ENCODE data around the gene GNAT3.

Gene GNAT3

DNA sequence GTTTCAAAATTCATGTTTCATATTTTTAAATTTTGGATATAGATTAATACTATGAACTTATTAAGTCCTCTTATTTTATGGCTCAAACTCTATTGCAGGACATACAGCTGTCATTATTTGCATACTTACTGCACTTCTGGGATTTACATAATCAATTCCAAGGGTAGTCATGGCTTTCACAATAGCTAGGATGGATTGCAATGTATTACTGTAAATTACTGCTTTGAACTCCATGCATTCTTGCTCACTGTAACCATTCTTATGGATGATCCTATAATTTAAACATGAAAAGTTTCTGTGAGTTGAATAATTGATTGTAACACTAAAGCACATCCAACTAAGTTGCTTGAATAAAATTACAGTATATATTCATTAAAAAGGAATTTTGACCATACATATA, 23.5 kb downstream of the GNAT3 start:
- no peak overlapping the region for H3K27ac ChIP-seq (ENCODE audit: insufficient read depth, low read length, poor library complexity, severe bottlenecking)
- no peaks in the 10 kb centered on the region for H3K36me3 ChIP-seq (ENCODE audit: control insufficient read depth, insufficient read depth, low read length)

DNA sequence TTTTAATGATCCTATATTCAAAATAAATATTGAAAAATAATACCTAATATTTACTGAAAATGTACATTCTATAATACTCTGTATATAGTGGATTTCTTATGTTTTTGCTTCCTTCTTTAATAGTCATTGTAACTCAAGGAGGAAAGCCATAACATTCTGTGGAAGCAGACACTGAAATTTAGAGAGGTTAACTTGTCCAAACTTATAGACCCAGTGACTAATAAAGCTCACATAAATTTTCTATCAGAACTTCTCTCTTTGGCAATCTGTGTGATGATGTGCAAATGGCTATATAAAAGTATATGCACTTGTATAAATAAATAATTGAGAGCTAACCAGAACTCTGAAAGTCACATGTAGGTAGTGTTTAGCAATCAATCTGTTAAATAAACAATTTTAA, 26.1 kb downstream of the GNAT3 start:
- DNase-seq, result no peak
- Histone ChIP-seq H3K27me3 (replicated peaks; ENCODE audit: control insufficient read depth, insufficient read depth, low read length, poor library complexity, severe bottlenecking) (no peaks in the 10 kb centered on the region), H3K4me1 (ENCODE audit: control insufficient read depth, insufficient read depth, low read length, poor library complexity, severe bottlenecking) (no peaks in the 10 kb centered on the region), H3K4me3 (ENCODE audit: insufficient read depth, low read depth, low read length, poor library complexity, severe bottlenecking) (no peak overlapping the region), H3K27ac (ENCODE audit: insufficient read depth, low read length, poor library complexity, severe bottlenecking) (no peak overlapping the region), H3K9me3 (ENCODE audit: control insufficient read depth, low read length) (no peaks in the 10 kb centered on the region), H3K36me3 (ENCODE audit: control insufficient read depth, insufficient read depth, low read length) (no peaks in the 10 kb centered on the region)

More for the DNA sequence above, 23.5 kb downstream of the GNAT3 start:
- Histone ChIP-seq H3K27me3 (replicated peaks; ENCODE audit: control insufficient read depth, insufficient read depth, low read length, poor library complexity, severe bottlenecking) (no peaks in the 10 kb centered on the region), H3K9me3 (ENCODE audit: control insufficient read depth, low read length) (no peaks in the 10 kb centered on the region), H3K4me1 (ENCODE audit: control insufficient read depth, insufficient read depth, low read length, poor library complexity, severe bottlenecking) (no peaks in the 10 kb centered on the region), H3K4me3 (ENCODE audit: insufficient read depth, low read depth, low read length, poor library complexity, severe bottlenecking) (no peak overlapping the region)
- no peak for DNase-seq

DNA sequence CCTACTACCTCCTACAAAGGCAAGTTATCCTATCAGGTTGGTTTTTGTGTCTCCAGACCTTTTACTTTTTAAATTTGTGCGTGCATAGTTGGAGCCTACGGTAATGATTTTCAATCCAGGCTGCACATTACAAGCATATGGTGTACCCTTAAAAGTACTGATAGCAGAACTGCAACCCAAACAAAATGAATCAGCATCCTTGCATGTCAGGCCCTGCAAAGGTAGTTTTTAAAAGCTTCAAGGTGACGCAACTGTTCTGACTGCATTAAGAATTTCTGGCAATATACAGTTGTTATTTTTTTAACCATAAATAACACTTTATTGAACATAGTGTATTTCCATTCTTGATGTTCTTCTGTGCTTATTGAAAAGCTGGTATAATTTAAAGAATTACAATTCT, 28.9 kb downstream of the GNAT3 start:
- Histone ChIP-seq H3K4me1 (ENCODE audit: control insufficient read depth, insufficient read depth, low read length, poor library complexity, severe bottlenecking) (no peaks in the 10 kb centered on the region), H3K27ac (ENCODE audit: insufficient read depth, low read length, poor library complexity, severe bottlenecking) (no peak overlapping the region), H3K27me3 (replicated peaks; ENCODE audit: control insufficient read depth, insufficient read depth, low read length, poor library complexity, severe bottlenecking) (no peaks in the 10 kb centered on the region), H3K36me3 (ENCODE audit: control insufficient read depth, insufficient read depth, low read length) (no peaks in the 10 kb centered on the region), H3K9me3 (ENCODE audit: control insufficient read depth, low read length) (no peaks in the 10 kb centered on the region), H3K4me3 (ENCODE audit: insufficient read depth, low read depth, low read length, poor library complexity, severe bottlenecking) (no peak overlapping the region)
- DNase-seq, result no peak

DNA sequence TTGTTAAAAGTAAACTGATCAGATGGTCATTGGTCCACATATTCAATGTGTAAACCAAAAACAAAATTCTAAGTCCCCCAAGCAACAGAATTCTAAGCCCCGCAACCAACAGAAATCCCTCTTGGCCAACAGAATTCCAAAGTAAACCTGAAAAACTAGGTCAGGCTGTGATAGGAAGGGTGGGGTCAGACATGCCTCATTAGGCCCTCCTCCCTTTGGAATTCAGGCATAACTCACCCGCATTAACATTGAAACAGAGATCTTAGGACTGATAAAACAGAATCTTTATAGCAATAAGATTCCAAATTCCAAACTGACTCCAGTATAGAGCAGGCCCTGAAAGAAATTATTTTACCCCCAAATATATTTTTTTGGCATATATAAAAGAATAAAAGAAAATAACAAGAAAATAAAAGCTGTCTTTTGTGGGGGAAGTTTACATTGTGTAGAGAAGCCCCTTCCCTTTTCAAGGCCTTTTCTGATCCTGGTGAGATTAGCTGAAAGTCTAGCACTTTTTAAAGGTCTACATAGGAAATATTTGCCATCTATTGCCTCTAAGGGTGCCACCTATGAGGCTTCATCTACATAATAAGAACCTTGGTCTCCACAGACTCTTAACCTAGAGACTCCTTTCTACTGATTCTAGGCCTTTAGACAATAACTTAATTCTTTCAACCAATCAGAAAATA, 30.5 kb downstream of the GNAT3 start:
- no peak overlapping the region for H3K27ac ChIP-seq (ENCODE audit: insufficient read depth, low read length, poor library complexity, severe bottlenecking)

DNA sequence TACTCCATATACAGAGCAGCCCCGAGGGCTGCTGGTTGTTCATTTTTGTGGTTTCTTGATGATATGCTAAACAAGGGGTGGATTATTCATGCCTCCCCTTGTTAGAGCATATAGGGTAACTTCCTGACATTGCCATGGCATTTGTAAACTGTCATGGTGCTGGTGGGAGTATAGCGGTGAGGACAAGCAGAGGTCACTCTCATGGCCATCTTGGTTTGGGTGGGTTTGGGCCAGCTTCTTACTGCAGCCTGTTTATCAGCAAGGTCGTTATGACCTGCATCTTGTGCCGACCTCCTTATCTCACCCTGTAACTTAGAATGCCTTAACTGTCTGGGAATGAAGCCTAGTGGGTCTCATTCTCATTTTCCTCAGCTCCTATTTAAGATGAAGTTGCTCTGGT, 31.3 kb downstream of the GNAT3 start:
- H3K27me3 ChIP-seq (replicated peaks; ENCODE audit: control insufficient read depth, insufficient read depth, low read length, poor library complexity, severe bottlenecking), result no peaks in the 10 kb centered on the region
- H3K4me3 ChIP-seq (ENCODE audit: insufficient read depth, low read depth, low read length, poor library complexity, severe bottlenecking), result no peak overlapping the region
- H3K4me1 ChIP-seq (ENCODE audit: control insufficient read depth, insufficient read depth, low read length, poor library complexity, severe bottlenecking), result no peaks in the 10 kb centered on the region
- H3K36me3 ChIP-seq (ENCODE audit: control insufficient read depth, insufficient read depth, low read length), result no peaks in the 10 kb centered on the region
- H3K27ac ChIP-seq (ENCODE audit: insufficient read depth, low read length, poor library complexity, severe bottlenecking), result no peak overlapping the region
- H3K9me3 ChIP-seq (ENCODE audit: control insufficient read depth, low read length), result no peaks in the 10 kb centered on the region
- no peak for DNase-seq

More for the DNA sequence above, 30.5 kb downstream of the GNAT3 start:
- Histone ChIP-seq H3K9me3 (ENCODE audit: control insufficient read depth, low read length) (no peaks in the 10 kb centered on the region), H3K36me3 (ENCODE audit: control insufficient read depth, insufficient read depth, low read length) (no peaks in the 10 kb centered on the region), H3K4me1 (ENCODE audit: control insufficient read depth, insufficient read depth, low read length, poor library complexity, severe bottlenecking) (no peaks in the 10 kb centered on the region), H3K4me3 (ENCODE audit: insufficient read depth, low read depth, low read length, poor library complexity, severe bottlenecking) (no peak overlapping the region), H3K27me3 (replicated peaks; ENCODE audit: control insufficient read depth, insufficient read depth, low read length, poor library complexity, severe bottlenecking) (no peaks in the 10 kb centered on the region)
- DNase-seq, result no peak

DNA sequence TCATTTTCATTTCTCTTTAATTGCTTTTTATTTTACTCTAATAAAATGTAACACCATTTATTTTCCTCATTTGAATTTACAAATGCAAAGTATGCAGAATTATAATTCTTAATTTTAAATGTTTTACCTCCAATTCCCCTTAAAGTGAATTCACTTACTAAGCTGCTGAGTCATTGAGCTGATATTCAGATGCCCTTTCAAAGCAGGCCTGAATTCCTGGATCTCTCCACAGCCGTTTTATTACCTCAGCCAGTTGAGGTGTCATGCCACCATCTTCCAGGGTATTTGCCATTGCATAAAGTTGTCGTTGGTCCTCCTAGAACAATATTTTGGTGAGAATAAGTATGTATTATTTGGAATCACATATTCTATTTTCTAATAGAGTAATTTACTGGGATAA, 33.2 kb downstream of the GNAT3 start:
- no peak for DNase-seq

DNA sequence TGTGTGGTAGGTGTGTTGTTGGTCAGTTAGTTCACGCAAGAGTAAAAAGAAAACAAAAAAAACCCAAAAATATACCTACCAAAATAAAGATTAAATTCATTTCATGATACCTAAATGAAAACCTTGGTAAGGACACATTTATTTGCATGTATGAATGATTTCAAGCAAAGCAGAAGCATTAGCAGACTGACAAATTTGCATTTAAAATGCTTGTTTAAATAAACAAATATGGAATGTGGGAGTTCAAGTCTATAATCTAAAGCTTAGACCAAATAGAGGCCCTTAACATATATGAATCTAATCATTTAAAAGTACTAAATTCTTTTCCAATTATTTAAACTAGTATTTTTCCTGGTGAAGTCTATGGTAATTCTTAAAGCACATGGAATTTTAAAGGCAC, 35.8 kb downstream of the GNAT3 start:
- H3K27me3 ChIP-seq (replicated peaks; ENCODE audit: control insufficient read depth, insufficient read depth, low read length, poor library complexity, severe bottlenecking), result no peaks in the 10 kb centered on the region
- DNase-seq, result no peak
- no peaks in the 10 kb centered on the region for H3K36me3 ChIP-seq (ENCODE audit: control insufficient read depth, insufficient read depth, low read length)
- H3K4me3 ChIP-seq (ENCODE audit: insufficient read depth, low read depth, low read length, poor library complexity, severe bottlenecking), result no peak overlapping the region
- no peaks in the 10 kb centered on the region for H3K9me3 ChIP-seq (ENCODE audit: control insufficient read depth, low read length)
- H3K27ac ChIP-seq (ENCODE audit: insufficient read depth, low read length, poor library complexity, severe bottlenecking), result no peak overlapping the region
- no peaks in the 10 kb centered on the region for H3K4me1 ChIP-seq (ENCODE audit: control insufficient read depth, insufficient read depth, low read length, poor library complexity, severe bottlenecking)

More for the DNA sequence above, 33.2 kb downstream of the GNAT3 start:
- no peaks in the 10 kb centered on the region for H3K9me3 ChIP-seq (ENCODE audit: control insufficient read depth, low read length)
- H3K4me3 ChIP-seq (ENCODE audit: insufficient read depth, low read depth, low read length, poor library complexity, severe bottlenecking), result no peak overlapping the region
- H3K4me1 ChIP-seq (ENCODE audit: control insufficient read depth, insufficient read depth, low read length, poor library complexity, severe bottlenecking), result no peaks in the 10 kb centered on the region
- no peaks in the 10 kb centered on the region for H3K27me3 ChIP-seq (replicated peaks; ENCODE audit: control insufficient read depth, insufficient read depth, low read length, poor library complexity, severe bottlenecking)
- no peak overlapping the region for H3K27ac ChIP-seq (ENCODE audit: insufficient read depth, low read length, poor library complexity, severe bottlenecking)
- H3K36me3 ChIP-seq (ENCODE audit: control insufficient read depth, insufficient read depth, low read length), result no peaks in the 10 kb centered on the region

DNA sequence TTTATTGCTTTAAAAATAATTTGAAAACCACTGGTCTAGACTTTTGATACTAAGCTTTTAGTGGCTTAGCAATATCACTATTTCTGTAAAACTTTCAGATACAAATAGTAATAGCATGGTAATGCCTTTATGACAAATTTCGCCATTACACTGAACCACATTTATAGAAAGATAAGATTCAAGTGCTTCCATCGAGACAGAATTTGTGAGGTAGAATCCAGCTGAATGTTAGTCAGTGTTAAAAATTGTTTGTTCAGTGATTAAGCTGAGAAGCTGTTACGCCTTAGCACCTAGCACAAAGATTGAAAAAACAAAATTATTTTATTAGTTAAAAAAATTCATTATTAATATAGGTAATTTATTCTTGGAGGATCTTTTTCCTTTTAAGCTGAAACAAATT, 36.5 kb downstream of the GNAT3 start:
- no peak overlapping the region for H3K4me3 ChIP-seq (ENCODE audit: insufficient read depth, low read depth, low read length, poor library complexity, severe bottlenecking)
- no peaks in the 10 kb centered on the region for H3K27me3 ChIP-seq (replicated peaks; ENCODE audit: control insufficient read depth, insufficient read depth, low read length, poor library complexity, severe bottlenecking)
- no peak overlapping the region for H3K27ac ChIP-seq (ENCODE audit: insufficient read depth, low read length, poor library complexity, severe bottlenecking)
- no peaks in the 10 kb centered on the region for H3K9me3 ChIP-seq (ENCODE audit: control insufficient read depth, low read length)
- no peaks in the 10 kb centered on the region for H3K36me3 ChIP-seq (ENCODE audit: control insufficient read depth, insufficient read depth, low read length)
- DNase-seq, result no peak
- H3K4me1 ChIP-seq (ENCODE audit: control insufficient read depth, insufficient read depth, low read length, poor library complexity, severe bottlenecking), result no peaks in the 10 kb centered on the region

DNA sequence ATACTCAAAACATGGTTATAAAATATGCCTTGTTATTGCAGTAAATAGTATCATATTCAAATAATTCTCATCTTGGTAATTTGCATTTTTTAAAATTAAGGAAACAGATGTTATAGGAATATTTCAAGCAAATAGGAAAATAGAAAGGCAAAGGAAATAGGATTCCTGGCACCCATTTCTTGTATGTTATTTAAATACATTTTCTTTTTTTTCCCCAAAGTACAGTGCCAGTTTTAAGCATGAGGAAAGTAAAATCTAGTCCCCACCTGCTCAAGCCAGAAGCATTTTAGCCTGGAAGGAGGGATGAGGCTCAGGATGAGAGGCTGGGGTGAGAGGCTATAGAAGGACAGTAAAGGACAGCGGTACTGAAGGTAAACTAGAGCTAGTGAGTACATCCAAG, 38.1 kb downstream of the GNAT3 start:
- Histone ChIP-seq H3K4me1 (ENCODE audit: control insufficient read depth, insufficient read depth, low read length, poor library complexity, severe bottlenecking) (no peaks in the 10 kb centered on the region), H3K27me3 (replicated peaks; ENCODE audit: control insufficient read depth, insufficient read depth, low read length, poor library complexity, severe bottlenecking) (no peaks in the 10 kb centered on the region), H3K36me3 (ENCODE audit: control insufficient read depth, insufficient read depth, low read length) (no peaks in the 10 kb centered on the region), H3K9me3 (ENCODE audit: control insufficient read depth, low read length) (no peaks in the 10 kb centered on the region), H3K4me3 (ENCODE audit: insufficient read depth, low read depth, low read length, poor library complexity, severe bottlenecking) (no peak overlapping the region), H3K27ac (ENCODE audit: insufficient read depth, low read length, poor library complexity, severe bottlenecking) (no peak overlapping the region)
- DNase-seq, result no peak

DNA sequence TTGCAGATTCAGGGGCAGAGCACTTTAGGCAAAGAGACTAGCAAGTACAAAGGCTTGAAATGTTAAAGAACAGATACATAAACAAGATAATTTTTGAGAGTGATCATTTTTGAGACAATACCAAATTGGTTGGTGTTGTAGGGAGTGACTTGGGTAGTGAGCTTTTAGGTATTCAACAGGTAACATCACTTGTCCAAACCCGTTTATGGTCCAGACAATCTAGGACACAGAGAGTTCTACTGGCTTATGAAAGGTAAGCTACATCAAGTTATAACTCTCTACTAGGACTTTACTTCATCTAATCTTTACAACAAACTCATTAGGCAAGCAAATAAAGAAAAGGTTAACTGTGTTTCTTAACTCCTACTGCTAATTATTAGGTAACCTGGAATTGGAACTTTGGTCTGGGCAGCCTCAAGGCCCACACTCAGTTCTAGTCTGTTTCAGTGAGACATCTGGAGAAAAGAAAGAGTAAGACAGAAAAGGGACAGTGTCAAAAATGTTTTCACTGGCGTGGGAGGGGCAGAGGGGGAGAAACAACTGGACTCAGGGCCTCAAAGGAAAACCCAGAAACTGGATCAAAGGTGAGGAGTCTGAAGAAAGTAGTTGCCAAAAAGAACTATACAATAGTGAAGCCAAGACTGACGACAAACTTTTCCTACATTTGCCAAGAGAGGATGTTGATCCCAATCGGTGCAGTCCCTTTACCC, 39.2 kb downstream of the GNAT3 start:
- no peaks in the 10 kb centered on the region for H3K27me3 ChIP-seq (replicated peaks; ENCODE audit: control insufficient read depth, insufficient read depth, low read length, poor library complexity, severe bottlenecking)
- no peaks in the 10 kb centered on the region for H3K4me1 ChIP-seq (ENCODE audit: control insufficient read depth, insufficient read depth, low read length, poor library complexity, severe bottlenecking)
- H3K27ac ChIP-seq (ENCODE audit: insufficient read depth, low read length, poor library complexity, severe bottlenecking), result no peak overlapping the region
- no peak overlapping the region for H3K4me3 ChIP-seq (ENCODE audit: insufficient read depth, low read depth, low read length, poor library complexity, severe bottlenecking)
- H3K9me3 ChIP-seq (ENCODE audit: control insufficient read depth, low read length), result no peaks in the 10 kb centered on the region
- no peak for DNase-seq
- H3K36me3 ChIP-seq (ENCODE audit: control insufficient read depth, insufficient read depth, low read length), result no peaks in the 10 kb centered on the region
